GM18526 (cell line): ENCODE measurements around the gene HSPBP1.
A peak's percentile ranks its signal among the peaks of the same experiment; 100 is the strongest.

Experiments
- POLR2A ChIP-seq: IDR thresholded peaks from 3 replicates; pipeline ENCODE4 v1.6.1; 2011; ENCODE audit not compliant: insufficient read length; ENCODE audit errors: extremely low read depth

Gene HSPBP1

DNA sequence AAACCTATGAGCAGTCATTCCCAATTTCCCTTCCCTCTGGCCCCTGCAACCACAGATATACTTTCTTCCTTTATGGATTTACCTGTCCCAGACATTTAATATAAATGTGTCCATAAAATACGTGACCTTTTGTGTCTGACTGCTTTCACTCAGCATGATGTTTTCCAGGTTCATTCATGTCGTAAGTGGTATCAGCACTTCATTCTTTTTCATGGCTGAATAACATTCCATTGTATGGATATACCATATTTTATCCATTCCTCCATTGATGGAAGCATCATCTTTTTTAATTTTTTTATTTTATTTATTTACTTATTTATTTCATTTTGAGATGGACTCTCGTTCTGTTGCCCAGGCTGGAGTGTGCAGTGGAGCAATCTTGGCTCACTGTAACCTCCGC lies 13.1 kb downstream of the HSPBP1 start:
- no peak for TF ChIP-seq POLR2A

DNA sequence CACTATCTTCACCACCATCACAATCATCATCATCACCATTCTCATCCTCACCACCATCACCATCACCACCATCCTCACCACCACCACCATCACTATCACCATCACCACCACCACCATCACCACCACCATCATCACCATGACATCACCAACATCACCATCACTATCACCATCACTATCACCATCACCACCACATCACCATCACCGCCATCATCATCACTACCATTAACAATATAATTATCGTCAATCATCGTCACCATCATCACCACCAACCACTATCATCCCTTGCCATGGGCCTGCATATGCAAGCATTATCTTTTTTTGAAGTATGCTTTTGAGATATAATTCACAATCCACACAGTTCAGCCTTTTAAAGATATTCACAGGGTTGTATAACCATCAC lies 13.5 kb downstream of the HSPBP1 start:
- no peak for TF ChIP-seq POLR2A

DNA sequence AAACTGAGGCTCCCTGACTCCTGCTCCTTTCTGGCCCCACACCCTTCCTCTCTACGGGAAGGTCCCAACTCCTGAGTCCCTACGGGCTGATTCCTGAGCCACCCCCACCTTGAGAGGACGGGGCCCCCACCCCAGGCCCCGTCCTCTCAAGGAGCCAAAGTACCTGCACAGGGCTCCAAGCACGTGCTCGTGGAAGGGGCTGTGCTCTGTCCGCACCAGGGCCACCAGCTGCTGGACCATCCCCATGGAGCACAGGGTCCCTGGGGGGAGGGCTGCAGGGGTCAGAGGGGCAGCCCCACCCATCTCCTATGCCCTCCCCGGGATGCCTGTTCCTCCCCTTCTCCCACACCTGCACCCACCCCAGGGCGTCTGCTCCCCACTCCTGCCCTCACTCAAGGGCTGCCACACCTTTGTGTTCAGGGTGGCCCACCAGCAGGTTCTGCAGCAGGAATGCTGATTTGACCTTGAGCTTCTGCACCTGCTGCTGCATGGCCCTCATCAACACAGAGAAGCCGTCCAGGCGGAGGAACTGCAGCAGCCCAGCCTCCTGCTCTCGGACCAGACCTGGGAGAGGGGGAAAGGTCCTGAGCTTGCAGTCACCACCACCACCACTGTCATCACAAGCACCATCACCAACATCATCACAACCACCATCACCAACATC lies 14.1 kb downstream of the HSPBP1 start:
- no peak for TF ChIP-seq POLR2A

GRCh38 chr19:55265173-55265572 lies 14.7 kb downstream of the HSPBP1 start:
- TF ChIP-seq POLR2A: no peak

GRCh38 chr19:55264531-55264930 lies 15.4 kb downstream of the HSPBP1 start:
- no peak for TF ChIP-seq POLR2A

DNA sequence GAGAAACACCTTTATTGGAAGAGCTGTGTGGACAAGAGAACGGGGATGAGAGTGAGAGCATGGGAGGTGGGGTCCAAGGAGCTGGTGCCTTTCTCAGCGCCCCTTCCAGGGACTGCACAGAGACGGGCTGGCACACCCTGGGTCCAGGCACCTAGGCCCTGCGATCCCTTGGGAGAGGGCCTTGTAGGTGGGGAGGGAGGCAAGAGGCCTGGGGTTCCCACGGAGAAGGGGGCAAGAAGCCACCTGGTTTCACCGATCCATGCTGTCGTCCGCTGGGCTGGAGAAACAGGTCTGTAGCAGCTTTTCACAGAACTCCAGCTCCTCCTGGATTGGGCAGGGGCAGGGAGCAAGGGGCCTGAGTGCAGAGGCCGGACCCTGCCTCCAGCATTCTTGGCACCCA lies 17.6 kb downstream of the HSPBP1 start:
- TF ChIP-seq POLR2A: no peak

DNA sequence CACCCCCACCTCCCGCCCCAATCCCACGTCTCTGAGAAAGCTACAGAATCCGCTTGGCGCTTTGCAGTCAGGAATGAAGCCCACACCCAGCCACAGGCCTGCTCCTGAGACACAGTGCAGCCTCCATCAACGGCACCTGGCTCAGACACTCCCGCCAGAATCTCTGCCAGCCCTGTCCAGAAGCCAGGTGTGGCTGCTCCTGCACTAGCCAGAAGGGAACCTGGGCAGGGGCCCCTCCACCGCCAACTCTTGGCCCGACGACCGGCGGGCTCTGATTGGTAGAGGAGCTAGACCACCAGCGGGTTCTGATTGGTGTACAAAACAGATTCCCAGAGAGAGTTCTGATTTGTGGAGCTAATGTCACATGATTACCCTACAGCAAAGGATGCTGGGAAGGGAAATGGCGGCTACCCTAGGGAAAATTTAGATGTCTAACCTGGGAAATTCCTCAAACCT lies 18.2 kb downstream of the HSPBP1 start:
- TF ChIP-seq POLR2A: no peak

DNA sequence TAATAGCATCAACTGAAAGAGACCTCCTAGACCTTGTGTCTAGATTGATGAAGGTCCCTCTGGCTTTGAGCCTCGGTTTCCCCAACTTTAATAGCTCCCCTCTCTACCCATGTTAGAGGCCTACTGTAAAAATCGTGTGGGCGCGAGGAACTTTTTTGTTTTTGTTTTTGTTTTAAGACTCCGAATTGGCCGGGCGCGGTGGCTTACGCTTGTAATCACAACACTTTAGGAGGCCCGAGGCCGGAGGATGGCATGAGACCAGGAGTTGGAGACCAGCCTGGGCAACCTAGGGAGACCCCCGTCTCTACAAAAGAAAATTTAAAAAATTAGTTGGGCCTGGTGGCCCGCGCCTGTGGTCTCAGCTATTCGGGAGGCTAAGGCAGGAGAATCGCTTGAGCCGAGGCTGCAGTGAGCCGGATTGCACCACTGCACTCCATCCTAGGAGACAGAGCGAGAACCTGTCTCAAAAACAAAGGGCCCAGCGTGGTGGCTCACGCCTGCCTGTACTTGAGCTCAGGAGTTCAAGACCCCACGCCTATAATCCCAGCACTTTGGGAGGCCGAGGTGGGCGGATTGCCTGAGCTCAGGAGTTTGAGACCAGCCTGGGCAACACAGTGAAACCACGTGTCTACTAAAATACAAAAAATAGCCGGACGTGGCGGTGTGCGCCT lies 20.2 kb downstream of the HSPBP1 start:
- no peak for TF ChIP-seq POLR2A

DNA sequence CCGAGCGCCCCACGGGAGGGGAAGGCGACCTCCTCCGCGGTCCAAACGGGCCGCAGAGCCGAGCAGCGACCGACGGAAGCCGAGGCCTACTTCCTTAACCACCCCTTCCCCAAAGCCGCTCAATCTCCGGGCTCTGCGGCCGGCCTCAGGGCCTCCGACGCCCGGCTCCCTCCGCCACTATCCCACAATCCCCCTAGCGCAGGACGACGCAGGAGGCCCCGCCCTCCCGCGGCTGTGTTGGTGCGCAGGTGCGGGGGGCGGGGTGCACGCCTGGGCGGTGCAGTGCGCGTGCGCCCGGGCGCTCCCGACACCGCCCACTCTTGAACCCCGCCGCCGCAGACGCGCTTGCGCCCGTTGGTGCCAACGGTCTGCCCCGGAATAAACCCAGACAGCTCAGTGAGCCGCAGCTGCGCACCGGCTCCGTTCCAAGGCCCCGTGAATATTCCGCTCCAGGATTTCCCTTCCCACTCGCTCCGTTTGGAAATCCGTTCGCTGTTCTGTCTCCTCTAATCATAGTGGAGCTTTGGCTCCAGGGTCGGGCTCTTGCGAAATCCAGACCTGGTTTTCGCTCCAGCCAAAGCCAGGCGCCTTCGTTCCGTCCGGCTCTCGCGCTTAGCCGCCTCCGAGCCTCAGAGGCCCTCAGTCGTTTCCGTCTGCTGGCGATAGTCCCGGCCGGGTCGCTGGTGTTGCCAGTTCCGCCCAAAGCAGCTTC lies 20.9 kb downstream of the HSPBP1 start, which contains the start of gene PPP6R1:
Gene PPP6R1 (minus strand): TSS at position 190 of the 712 bp plus-strand sequence. CDS start 11,914 bp downstream, outside the sequence.
- TF ChIP-seq POLR2A: peak; percentile 95

DNA sequence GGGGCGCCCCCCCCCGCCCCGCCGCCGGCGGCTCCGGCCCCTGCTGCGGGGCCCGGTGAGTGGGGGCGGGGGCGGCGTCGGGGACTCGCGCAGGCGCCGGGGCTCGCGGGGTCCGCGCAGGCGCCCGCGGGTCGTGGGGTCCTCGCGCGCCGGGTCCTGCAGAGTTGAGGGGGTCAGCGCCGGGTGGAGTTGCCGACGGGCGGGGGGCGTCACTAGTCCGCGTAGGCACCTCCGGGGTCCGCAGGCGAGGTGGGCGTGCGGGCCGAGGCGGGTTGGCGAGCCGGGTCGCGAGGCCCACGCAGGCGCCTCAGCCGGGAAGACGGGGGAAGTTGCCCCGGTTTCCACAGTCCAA lies 21.5 kb downstream of the HSPBP1 start:
- no peak for TF ChIP-seq POLR2A

GRCh38 chr19:55257461-55258420 lies 22.2 kb downstream of the HSPBP1 start:
- no peak for TF ChIP-seq POLR2A

DNA sequence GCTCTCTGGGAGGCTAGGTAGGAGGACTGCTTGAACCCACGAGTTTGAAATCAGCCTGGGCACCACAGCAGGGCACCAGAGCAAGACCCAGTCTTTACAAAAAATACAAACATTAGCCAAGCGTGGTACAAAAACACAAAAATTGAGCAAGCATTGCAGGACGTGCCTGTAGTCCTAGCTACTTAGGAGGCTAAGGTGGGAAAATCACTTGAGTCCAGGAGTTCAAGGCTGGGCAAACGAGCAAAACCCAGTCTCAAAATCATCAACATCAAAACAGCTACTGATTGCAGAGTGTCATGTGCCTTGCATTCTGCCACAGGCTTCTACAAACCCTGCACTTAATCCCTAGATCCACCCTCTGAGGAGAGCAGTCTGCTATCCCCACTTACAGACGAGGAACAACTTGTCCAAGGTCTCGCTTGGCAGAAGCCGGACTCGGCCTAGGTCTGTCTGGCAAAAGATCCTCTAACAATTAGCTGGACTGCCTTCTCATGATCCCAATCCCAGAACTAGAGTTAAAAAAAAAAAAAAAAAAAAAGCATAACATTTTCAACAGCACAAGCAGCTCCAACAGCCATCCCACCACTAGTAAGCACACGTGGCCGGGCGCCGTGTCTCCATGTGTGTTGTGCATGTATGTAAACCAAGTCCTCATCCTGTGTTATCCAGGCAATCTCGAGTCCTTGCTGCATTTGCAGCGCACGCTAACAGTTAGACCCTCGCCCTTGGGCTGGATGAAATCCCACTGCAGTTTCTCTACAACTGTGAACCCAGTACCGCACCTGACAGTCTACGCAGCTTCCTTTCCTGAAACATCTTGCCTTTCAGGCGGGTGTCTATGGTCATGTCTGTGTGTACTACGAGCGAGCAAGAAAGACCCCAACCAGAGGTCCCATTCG lies 23.1 kb downstream of the HSPBP1 start:
- TF ChIP-seq POLR2A: no peak

- no peak for TF ChIP-seq POLR2A
Measured at GRCh38 chr19:55255618-55256423, 24.1 kb downstream of the HSPBP1 start.
